GM18870 (cell line): ENCODE data around the gene SLC39A11.

Experiments used
- ATAC-seq: cut with Tn5 transposase; IDR thresholded peaks from one replicate; pipeline ENCODE4 v1.9.1; 2021; ENCODE audit warnings: moderate library complexity; ENCODE audit not compliant: unreplicated experiment

The SLC39A11 gene

DNA sequence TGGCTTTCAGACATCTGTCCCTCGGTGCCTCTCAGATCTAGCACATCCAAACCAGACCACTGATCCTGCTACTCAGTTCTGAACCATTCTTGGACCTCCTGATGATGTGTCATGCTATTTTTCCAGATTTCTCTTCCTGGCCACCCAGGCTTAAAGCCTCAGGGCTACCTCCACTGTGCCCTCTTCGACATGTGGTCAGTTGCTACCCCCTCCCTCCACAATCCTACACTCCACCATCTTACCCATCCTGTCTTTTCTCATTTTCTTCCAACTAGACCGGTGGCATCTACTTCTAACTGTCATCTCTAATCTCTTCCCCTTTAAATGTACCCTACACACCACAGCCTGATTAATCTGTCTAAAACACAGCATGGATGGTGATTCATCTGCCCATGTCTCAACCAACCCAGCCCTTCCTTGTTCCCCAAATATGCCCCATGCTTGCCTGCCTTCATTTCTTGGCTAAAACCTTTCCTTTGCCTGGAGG, 478.6 kb downstream of the SLC39A11 start:
- no peak for ATAC-seq

DNA sequence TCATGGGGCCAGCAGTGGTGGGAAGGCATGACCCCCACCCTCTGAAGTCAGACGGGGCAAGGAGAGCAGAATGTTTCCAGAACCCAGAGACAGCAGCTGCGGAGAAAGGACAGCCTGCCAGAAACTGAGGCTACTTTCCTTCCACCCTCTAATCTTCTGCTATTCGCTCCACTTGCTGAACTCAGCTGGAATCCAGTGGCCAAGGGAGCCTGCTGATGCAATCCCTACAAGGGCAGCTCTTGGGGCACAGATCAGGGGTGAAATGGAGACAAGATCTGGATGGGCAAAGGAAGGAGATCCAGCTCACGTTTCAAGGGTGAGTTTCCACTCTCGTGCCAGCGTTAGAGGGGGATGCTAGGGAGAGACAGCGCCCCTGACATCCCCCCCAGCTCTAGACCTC, 479.1 kb downstream of the SLC39A11 start:
- no peak for ATAC-seq

DNA sequence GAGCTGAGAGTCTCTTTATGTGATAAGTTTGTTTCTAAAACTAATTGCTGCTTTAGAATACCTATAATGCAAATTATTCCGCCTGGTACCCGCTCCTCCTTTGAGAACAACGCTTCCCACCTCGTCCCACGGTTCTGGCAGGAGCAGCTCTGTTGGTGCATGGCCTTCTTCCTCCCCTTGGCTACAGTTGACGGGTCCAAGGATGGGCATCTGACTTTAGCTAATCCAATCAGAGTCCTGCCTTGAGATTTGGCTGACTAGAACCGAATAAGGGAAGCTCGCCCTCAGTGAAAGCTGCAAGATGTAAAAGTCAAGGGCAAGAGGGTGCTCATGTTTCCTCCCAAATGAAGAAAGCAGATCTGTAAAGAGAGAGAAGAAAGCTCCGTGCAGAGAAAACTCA, 481.3 kb downstream of the SLC39A11 start:
- no peak for ATAC-seq

DNA sequence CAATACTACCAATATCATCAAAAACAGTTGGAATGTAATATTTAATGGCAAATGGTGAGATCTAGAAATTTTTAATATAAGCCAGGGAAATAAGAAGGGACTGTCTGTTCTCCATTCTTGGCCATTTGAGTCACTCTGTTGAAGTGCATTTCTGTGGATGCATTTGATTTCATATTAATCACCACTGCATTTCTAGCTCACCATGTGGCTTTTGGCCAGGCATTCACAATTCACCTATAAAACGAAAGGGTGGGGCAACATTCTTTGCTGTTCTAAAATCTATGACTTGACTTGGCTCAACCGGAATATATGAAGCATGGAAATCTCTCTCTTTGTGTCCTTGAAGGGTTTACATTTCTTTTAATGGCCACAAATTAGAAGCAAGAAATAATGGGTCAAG, 483.0 kb downstream of the SLC39A11 start:
- ATAC-seq, result no peak

GRCh38 chr17:72608436-72608835, 484.1 kb downstream of the SLC39A11 start:
- ATAC-seq, result no peak

- no peak for ATAC-seq
These were observed 485.8 kb downstream of the SLC39A11 start for GRCh38 chr17:72606656-72607055.

DNA sequence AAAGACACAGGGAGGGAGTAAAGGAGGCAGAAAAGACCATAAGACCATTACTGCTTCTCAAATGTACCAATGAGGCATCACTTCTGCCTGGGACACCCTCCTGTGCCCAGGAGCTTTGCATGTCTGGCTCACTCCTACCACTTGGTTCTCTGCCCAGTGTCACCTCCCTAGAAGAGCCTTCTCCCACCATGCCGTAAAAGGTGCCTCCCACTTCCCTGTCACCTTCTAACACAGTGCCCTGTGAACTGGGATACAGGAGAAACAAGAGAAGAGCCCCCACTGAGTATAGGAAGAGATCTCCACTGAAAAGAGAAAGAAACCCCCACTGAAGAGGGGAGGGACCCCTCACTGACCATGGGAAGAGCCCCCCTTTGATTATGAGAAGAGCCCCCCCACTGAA, 486.9 kb downstream of the SLC39A11 start:
- ATAC-seq, result no peak

GRCh38 chr17:72604518-72604917, 488.0 kb downstream of the SLC39A11 start:
- ATAC-seq, result no peak

GRCh38 chr17:72603420-72604242, 488.9 kb downstream of the SLC39A11 start:
- ATAC-seq, result no peak

DNA sequence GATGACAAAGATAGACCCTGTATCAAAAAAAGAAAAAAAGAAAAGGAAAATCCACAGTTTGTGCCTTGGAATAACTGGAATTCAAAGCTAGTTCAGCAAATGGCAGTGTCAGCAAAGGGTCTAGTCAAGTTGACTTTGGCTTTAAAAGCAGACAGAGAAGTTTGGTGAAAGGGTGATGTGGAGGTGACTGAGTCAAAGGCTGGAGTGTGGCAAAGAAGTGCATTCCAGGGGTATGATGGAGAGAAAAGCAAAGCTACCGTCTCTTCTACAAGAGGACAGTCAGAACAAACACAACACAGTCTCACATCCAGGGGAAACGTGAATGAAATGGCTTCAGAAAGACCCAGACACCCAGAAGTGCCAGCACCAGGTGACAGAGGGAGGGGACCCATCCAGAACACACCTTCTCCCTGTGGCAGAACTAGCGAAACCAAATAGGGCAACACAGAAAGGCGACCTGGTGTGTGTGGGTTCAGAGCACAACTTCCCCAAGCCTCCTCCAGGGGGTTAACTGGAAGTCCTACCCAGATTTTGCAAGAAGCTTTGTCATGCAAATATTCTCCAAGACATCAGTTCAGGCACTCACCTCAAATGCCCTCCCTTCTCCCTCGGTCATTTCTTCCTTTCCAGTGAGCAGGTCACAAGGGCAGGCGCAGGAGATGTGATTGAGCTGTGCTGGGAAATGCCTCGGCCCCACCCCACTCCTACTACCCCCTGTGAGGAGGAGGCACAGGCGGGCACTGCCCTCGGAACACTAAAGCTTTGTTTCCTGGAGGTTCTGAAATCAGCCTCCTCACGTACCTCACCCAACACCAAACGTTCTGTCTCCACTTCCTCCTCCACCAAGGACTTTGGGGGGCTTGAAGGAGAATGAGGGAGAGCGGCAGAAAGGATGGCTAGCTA, 489.7 kb downstream of the SLC39A11 start:
- no peak for ATAC-seq

DNA sequence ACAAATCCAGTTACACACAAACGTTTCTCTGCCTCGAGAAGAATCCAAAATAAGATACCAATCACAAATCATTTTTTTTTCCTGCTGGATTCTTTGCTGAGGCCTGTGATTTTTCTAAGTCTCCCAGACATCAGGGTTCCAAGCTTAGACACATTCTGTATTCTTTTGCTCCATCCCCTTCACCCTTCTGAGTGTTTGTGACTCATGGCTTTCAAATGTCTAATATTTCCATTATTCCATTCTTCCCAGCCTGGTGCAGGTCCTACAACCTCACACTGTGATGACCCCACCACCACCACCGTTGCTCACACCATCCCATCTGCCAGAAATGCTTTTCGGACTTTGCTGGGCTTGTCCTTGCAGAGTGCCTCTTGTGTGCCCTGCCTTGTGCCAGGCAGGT, 491.6 kb downstream of the SLC39A11 start:
- no peak for ATAC-seq

DNA sequence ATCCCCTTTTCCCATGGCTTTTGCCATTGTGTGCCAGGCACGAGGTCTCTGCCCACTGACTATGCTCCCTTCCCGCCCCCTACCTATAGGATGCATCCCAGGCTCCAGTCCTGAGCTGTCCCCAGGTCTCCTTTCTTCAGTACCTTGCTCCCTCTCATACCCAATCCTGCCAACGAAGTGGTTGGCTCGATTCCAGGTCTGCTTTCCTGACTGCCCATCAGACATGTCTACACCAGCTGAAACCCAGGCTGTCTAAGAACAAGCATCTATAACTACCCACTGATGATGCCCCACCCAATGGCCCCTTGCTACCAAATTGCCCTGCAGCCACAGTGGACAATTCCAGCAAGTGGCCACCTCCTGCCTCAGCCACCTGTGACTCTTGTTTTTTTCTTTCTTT, 492.6 kb downstream of the SLC39A11 start:
- no peak for ATAC-seq

DNA sequence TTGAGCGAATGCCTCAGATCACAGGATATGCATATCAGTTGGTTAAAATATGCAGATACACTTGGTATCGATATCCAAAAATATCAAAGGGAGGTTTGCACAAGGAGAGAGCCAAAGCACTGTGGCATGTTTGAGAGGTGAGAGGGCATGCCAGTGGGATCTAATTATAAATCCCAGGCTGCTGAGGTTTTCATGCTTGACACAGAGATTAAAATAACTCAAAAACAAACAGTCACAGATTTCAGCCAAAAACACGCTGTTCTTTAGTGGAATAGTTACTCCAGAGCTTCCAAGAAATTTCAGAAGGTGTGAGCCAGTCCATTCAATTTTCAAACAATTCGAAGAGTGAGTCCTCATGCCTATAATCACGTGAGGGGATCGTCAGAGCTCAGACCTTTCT, 493.8 kb downstream of the SLC39A11 start:
- no peak for ATAC-seq

GRCh38 chr17:72597354-72598087, 495.0 kb downstream of the SLC39A11 start:
- ATAC-seq, result no peak
